ENCODE measurements around the gene RAD51B. TPM values are rescaled to one million over a fixed set of nuclear protein-coding genes. Genes with fewer than 3 reads are reported as not detected.

Gene RAD51B
- total RNA-seq, 1 donor from 2014 or later = 8.9 TPM

- no peak for DNase-seq (ENCODE audit: low read depth in 2 of 2)
These were observed 956.1 kb downstream of the RAD51B start for GRCh38 chr14:68775614-68776126.

GRCh38 chr14:68777644-68778043, 958.1 kb downstream of the RAD51B start:
- no peak for DNase-seq (ENCODE audit: low read depth in 2 of 2)

Other genes with a start within 250 kb of the RAD51B start
- 9.4 and 14.1 TPM in 2 replicates for gene PIGH, start 219.5 kb upstream of the RAD51B start, total RNA-seq
- 33.8 and 39.7 TPM in 2 replicates for gene ARG2, start 199.9 kb upstream of the RAD51B start, total RNA-seq
- 37.7 and 46.0 TPM in 2 replicates for gene VTI1B, start 145.1 kb upstream of the RAD51B start, total RNA-seq
- 67.3 and 96.2 TPM in 2 replicates for gene RDH11, start 124.0 kb upstream of the RAD51B start, total RNA-seq
- under 0.01 TPM in 1 of 2 replicates, not detected in the other for gene RDH12, start 117.9 kb upstream of the RAD51B start, total RNA-seq
- gene ZFYVE26, start 3.2 kb upstream of the RAD51B start, total RNA-seq = 13.1 and 16.5 TPM in 2 replicates

Data from lung microvascular endothelial cell (primary cell).